ENCODE measurements around the gene SACM1L.

SACM1L gene

GRCh38 chr3:45751537-45752242, 62.5 kb downstream of the SACM1L start:
- H3K9me2 ChIP-seq (replicated peaks; ENCODE audit: insufficient read depth, low read length) = no peaks in the 10 kb centered on the region
- TF ChIP-seq EZH2 (optimal IDR thresholded peaks at IDR 0.05; ENCODE audit: low read depth, low read length) (no peak), CTCF (IDR thresholded peaks at IDR 0.05; ENCODE audit: low read length) (no peak), EZH2phosphoT487 (IDR thresholded peaks at IDR 0.05; ENCODE audit: low read length) (no peak)

GRCh38 chr3:45753095-45753494, 63.9 kb downstream of the SACM1L start:
- Histone ChIP-seq H3K9ac (ENCODE audit: low read length) (no peak overlapping the region), H4K20me1 (ENCODE audit: insufficient read depth, low read length) (no peaks in the 10 kb centered on the region), H3K9me3 (replicated peaks; ENCODE audit: insufficient read depth, low read length) (no peaks in the 10 kb centered on the region), H3K9me2 (replicated peaks; ENCODE audit: insufficient read depth, low read length) (no peaks in the 10 kb centered on the region), H3K4me3 (ENCODE audit: low read length) (no peak overlapping the region), H3F3A (ENCODE audit: insufficient read depth, low read length) (no peaks in the 10 kb centered on the region), H3K79me2 (ENCODE audit: low read length) (no peaks in the 10 kb centered on the region), H3K36me3 (replicated peaks; ENCODE audit: insufficient read depth, low read length) (no peaks in the 10 kb centered on the region), H3K27me3 (replicated peaks; ENCODE audit: insufficient read depth, low read length) (no peaks in the 10 kb centered on the region), H3K27ac (ENCODE audit: low read length) (no peak overlapping the region), H3K4me1 (ENCODE audit: low read length) (no peaks in the 10 kb centered on the region), H3K4me2 (ENCODE audit: low read depth, low read length) (no peak overlapping the region), H2AFZ (ENCODE audit: low read length) (no peak overlapping the region)
- DNase-seq = no peak
- TF ChIP-seq CTCF (IDR thresholded peaks at IDR 0.05; ENCODE audit: low read length) = no peak
- TF ChIP-seq EZH2phosphoT487 (IDR thresholded peaks at IDR 0.05; ENCODE audit: low read length) = no peak
- TF ChIP-seq EZH2 (optimal IDR thresholded peaks at IDR 0.05; ENCODE audit: low read depth, low read length) = no peak

More at GRCh38 chr3:45751537-45752242, 62.5 kb downstream of the SACM1L start:
- Histone ChIP-seq H3K27me3 (replicated peaks; ENCODE audit: insufficient read depth, low read length) (no peaks in the 10 kb centered on the region), H3K27ac (ENCODE audit: low read length) (no peak overlapping the region), H3K79me2 (ENCODE audit: low read length) (no peaks in the 10 kb centered on the region), H3K9me3 (replicated peaks; ENCODE audit: insufficient read depth, low read length) (no peaks in the 10 kb centered on the region), H3F3A (ENCODE audit: insufficient read depth, low read length) (no peaks in the 10 kb centered on the region), H3K9ac (ENCODE audit: low read length) (no peak overlapping the region), H4K20me1 (ENCODE audit: insufficient read depth, low read length) (no peaks in the 10 kb centered on the region), H2AFZ (ENCODE audit: low read length) (no peak overlapping the region), H3K4me3 (ENCODE audit: low read length) (no peak overlapping the region), H3K36me3 (replicated peaks; ENCODE audit: insufficient read depth, low read length) (no peaks in the 10 kb centered on the region), H3K4me2 (ENCODE audit: low read depth, low read length) (no peak overlapping the region), H3K4me1 (ENCODE audit: low read length) (no peaks in the 10 kb centered on the region)
- no peak for DNase-seq

GRCh38 chr3:45754461-45754860, 65.3 kb downstream of the SACM1L start:
- no peaks in the 10 kb centered on the region for H3K4me1 ChIP-seq (ENCODE audit: low read length)
- TF ChIP-seq EZH2phosphoT487 (IDR thresholded peaks at IDR 0.05; ENCODE audit: low read length) = no peak
- TF ChIP-seq CTCF (IDR thresholded peaks at IDR 0.05; ENCODE audit: low read length) = no peak
- TF ChIP-seq EZH2 (optimal IDR thresholded peaks at IDR 0.05; ENCODE audit: low read depth, low read length) = no peak
- H3K27me3 ChIP-seq (replicated peaks; ENCODE audit: insufficient read depth, low read length) = no peaks in the 10 kb centered on the region
- no peak overlapping the region for H3K27ac ChIP-seq (ENCODE audit: low read length)
- no peak overlapping the region for H3K4me3 ChIP-seq (ENCODE audit: low read length)
- H4K20me1 ChIP-seq (ENCODE audit: insufficient read depth, low read length) = no peaks in the 10 kb centered on the region
- no peak overlapping the region for H3K9ac ChIP-seq (ENCODE audit: low read length)
- no peaks in the 10 kb centered on the region for H3F3A ChIP-seq (ENCODE audit: insufficient read depth, low read length)
- H2AFZ ChIP-seq (ENCODE audit: low read length) = no peak overlapping the region
- no peak overlapping the region for H3K4me2 ChIP-seq (ENCODE audit: low read depth, low read length)
- no peaks in the 10 kb centered on the region for H3K36me3 ChIP-seq (replicated peaks; ENCODE audit: insufficient read depth, low read length)
- no peaks in the 10 kb centered on the region for H3K79me2 ChIP-seq (ENCODE audit: low read length)
- no peaks in the 10 kb centered on the region for H3K9me3 ChIP-seq (replicated peaks; ENCODE audit: insufficient read depth, low read length)
- no peak for DNase-seq
- no peaks in the 10 kb centered on the region for H3K9me2 ChIP-seq (replicated peaks; ENCODE audit: insufficient read depth, low read length)

Data from MM.1S (cell line).